Measurements from ENCODE around the gene FJX1.
"Not testable (repeated sequence)": the region's sequence is repeated elsewhere in the genome, so short reads cannot be mapped to it uniquely, and the experiment has no call there.

FJX1 gene

GRCh38 chr11:35661534-35661933 lies 43.3 kb downstream of the FJX1 start:
- H3K4me3 ChIP-seq (ENCODE audit: low read depth, low read length): peak overlapping the region; percentile 83
- TF ChIP-seq CTCF (IDR thresholded peaks at IDR 0.05; ENCODE audit: insufficient read depth, low read depth, low read length, missing control alignments): no peak
- no peak for DNase-seq (ENCODE audit: low read depth)

DNA sequence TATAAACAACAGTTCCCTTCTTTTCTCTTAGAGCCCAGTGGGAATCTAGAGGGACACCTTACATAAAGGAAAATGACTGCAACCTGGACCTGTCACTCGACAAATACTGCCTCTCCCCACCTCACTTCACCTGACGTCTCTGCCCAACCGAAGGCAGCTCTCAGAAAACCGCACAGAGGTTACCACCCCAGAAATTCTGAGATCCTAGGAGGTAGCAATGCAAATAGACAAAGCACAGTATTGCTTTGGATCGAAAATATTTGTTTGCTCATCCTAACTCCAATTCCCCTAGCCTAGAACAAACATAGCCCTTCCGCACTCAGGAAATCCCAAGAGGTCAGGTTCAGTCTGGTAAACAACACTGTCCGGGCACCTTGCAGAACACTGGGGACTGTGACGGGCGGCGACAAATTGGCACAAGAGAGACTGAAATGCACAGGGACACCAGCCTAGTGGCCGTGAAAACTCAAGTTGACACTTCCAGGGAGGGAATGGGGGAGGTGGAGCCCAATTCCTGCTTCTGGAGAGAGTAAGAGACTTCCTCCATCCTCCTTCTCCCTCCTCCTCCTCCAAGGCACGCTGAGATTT lies 43.9 kb downstream of the FJX1 start:
- peak overlapping the region; percentile 83 for H3K4me3 ChIP-seq (ENCODE audit: low read depth, low read length)
- no peak for TF ChIP-seq CTCF (IDR thresholded peaks at IDR 0.05; ENCODE audit: insufficient read depth, low read depth, low read length, missing control alignments)
- no peak for DNase-seq (ENCODE audit: low read depth)

DNA sequence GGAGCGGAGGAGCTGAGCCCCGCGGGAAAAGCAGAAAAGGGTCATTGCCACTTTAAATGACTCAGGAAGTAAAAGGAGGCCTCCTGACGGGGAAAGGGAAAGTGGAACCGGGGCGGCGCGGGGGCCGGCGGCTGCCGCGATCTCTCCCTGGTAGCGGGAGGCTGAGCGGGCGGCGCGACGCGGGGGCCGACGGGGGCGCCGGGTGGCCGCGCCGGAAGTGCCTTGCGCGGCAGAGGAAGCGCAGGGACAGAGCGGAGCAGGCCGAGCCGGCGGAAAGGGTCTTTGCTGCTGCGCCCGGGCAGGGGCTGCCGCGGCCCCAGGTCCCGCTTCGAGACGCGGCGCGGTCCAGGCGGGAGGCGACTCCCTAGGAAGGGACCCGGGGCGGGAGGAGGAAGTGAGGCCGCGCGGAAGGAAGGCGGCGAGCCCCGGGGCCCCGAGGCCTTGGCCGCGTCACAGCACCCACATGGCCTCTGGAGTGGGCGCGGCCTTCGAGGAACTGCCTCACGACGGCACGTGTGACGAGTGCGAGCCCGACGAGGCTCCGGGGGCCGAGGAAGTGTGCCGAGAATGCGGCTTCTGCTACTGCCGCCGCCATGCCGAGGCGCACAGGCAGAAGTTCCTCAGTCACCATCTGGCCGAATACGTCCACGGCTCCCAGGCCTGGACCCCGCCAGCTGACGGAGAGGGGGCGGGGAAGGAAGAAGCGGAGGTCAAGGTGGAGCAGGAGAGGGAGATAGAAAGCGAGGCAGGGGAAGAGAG lies 44.6 kb downstream of the FJX1 start, which contains the start of gene TRIM44:
TSS of gene TRIM44 (plus strand) at position 127 of the 759 bp plus-strand sequence. CDS start at position 464, 337 bp downstream.
- no peak for TF ChIP-seq CTCF (IDR thresholded peaks at IDR 0.05; ENCODE audit: insufficient read depth, low read depth, low read length, missing control alignments)
- DNase-seq (ENCODE audit: low read depth): peak; percentile 93
- peak within 1 kb of the TSS; percentile 83 for H3K4me3 ChIP-seq (ENCODE audit: low read depth, low read length)

DNA sequence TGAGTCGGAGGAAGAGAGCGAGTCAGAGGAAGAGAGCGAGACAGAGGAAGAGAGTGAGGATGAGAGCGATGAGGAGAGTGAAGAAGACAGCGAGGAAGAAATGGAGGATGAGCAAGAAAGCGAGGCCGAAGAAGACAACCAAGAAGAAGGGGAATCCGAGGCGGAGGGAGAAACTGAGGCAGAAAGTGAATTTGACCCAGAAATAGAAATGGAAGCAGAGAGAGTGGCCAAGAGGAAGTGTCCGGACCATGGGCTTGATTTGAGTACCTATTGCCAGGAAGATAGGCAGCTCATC lies 45.1 kb downstream of the FJX1 start:
- no peak for DNase-seq (ENCODE audit: low read depth)
- peak overlapping the region; percentile 83 for H3K4me3 ChIP-seq (ENCODE audit: low read depth, low read length)
- TF ChIP-seq CTCF (IDR thresholded peaks at IDR 0.05; ENCODE audit: insufficient read depth, low read depth, low read length, missing control alignments): no peak

GRCh38 chr11:35664977-35665441 lies 46.7 kb downstream of the FJX1 start:
- no peak overlapping the region for H3K4me3 ChIP-seq (ENCODE audit: low read depth, low read length)
- no peak for TF ChIP-seq CTCF (IDR thresholded peaks at IDR 0.05; ENCODE audit: insufficient read depth, low read depth, low read length, missing control alignments)
- DNase-seq (ENCODE audit: low read depth): no peak

- DNase-seq (ENCODE audit: low read depth): no peak
- H3K4me3 ChIP-seq (ENCODE audit: low read depth, low read length): no peak overlapping the region
- TF ChIP-seq CTCF (IDR thresholded peaks at IDR 0.05; ENCODE audit: insufficient read depth, low read depth, low read length, missing control alignments): no peak
Measured at GRCh38 chr11:35667257-35667656, 49.0 kb downstream of the FJX1 start.

GRCh38 chr11:35668350-35668749 lies 50.1 kb downstream of the FJX1 start:
- not testable (repeated sequence) for DNase-seq (ENCODE audit: low read depth); H3K4me3 ChIP-seq (ENCODE audit: low read depth, low read length)

Measured in GM12865 (cell line).